Measurements from ENCODE around the gene PITX2.
"Not testable (repeated sequence)": the region's sequence is repeated elsewhere in the genome, so short reads cannot be mapped to it uniquely, and the experiment has no call there.

PITX2 gene

GRCh38 chr4:110612631-110613269, 10.1 kb downstream of the PITX2 start:
- no peak for DNase-seq

GRCh38 chr4:110611968-110612447, 10.9 kb downstream of the PITX2 start:
- no peak for DNase-seq

- no peak for DNase-seq
Measured at GRCh38 chr4:110610940-110611831, 11.7 kb downstream of the PITX2 start.

- DNase-seq = no peak
Measured at GRCh38 chr4:110610620-110610939, 12.3 kb downstream of the PITX2 start.

GRCh38 chr4:110609044-110609750, 13.7 kb downstream of the PITX2 start:
- DNase-seq = no peak

- no peak for DNase-seq
Measured at GRCh38 chr4:110605077-110605476, 17.8 kb downstream of the PITX2 start.

- DNase-seq = no peak
Measured at GRCh38 chr4:110602061-110602460, 20.8 kb downstream of the PITX2 start.

GRCh38 chr4:110597582-110597981, 25.3 kb downstream of the PITX2 start:
- DNase-seq = no peak

- DNase-seq = no peak
Measured at GRCh38 chr4:110596431-110596830, 26.4 kb downstream of the PITX2 start.

GRCh38 chr4:110595583-110595982, 27.3 kb downstream of the PITX2 start:
- no peak for DNase-seq

- no peak for DNase-seq
Measured at GRCh38 chr4:110589297-110589696, 33.6 kb downstream of the PITX2 start.

GRCh38 chr4:110587666-110588285, 35.1 kb downstream of the PITX2 start:
- DNase-seq = no peak

- peak in 1 of 51 donors; percentile 1 for DNase-seq
Measured at GRCh38 chr4:110586131-110586850, 36.6 kb downstream of the PITX2 start.

GRCh38 chr4:110576696-110577095, 46.2 kb downstream of the PITX2 start:
- DNase-seq = not testable (repeated sequence)
